Loucy (cell line): ENCODE measurements around the gene NBAS.

Experiments used
- EZH2phosphoT487 ChIP-seq: fragments of 200-600 bp; IDR thresholded peaks from 2 replicates; pipeline ENCODE4 v1.6.1; 2018; ENCODE audit warnings: antibody characterized with exemption, mild to moderate bottlenecking, moderate library complexity, borderline replicate concordance
- TF ChIP-seq, protein P1 (sequence below): fragments of 200-600 bp; sonication (generic); conservative IDR thresholded peaks from 2 replicates; pipeline ENCODE4 v1.5.1; 2014; ENCODE audit warnings: mild to moderate bottlenecking, antibody characterized with exemption, low read length

- TF ChIP-seq EZH2phosphoT487, result no peak
- TF ChIP-seq, protein P1, sequence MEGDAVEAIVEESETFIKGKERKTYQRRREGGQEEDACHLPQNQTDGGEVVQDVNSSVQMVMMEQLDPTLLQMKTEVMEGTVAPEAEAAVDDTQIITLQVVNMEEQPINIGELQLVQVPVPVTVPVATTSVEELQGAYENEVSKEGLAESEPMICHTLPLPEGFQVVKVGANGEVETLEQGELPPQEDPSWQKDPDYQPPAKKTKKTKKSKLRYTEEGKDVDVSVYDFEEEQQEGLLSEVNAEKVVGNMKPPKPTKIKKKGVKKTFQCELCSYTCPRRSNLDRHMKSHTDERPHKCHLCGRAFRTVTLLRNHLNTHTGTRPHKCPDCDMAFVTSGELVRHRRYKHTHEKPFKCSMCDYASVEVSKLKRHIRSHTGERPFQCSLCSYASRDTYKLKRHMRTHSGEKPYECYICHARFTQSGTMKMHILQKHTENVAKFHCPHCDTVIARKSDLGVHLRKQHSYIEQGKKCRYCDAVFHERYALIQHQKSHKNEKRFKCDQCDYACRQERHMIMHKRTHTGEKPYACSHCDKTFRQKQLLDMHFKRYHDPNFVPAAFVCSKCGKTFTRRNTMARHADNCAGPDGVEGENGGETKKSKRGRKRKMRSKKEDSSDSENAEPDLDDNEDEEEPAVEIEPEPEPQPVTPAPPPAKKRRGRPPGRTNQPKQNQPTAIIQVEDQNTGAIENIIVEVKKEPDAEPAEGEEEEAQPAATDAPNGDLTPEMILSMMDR, result no peak
Observed at GRCh38 chr2:15562354-15563031, 1.4 kb upstream of the NBAS start.
